ENCODE measurements around the gene TEX28.
A peak's percentile ranks its signal among the peaks of the same experiment; 100 is the strongest.
"Not testable (repeated sequence)": the region's sequence is repeated elsewhere in the genome, so short reads cannot be mapped to it uniquely, and the experiment has no call there.

Gene TEX28

DNA sequence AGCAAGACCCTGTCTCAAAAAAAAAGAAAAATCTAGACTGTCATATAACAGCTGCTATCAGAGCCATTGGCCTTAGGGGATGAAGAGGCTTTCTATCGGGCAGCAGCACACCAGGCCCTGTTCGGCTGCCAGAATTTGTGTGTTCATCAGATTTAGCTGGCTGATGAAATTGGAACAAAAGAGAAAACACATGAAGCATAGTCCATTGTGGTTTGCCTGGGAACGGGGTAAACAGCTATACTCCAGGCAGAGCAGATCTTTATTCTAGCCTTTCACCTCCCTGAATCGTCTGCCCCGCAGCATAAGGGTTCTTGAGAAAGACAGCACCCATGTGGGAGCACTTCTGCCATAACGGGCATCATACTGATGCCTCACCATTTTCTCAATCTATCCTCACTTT, 12.3 kb upstream of the TEX28 start:
- no peak overlapping the region for H3K4me2 ChIP-seq
- H3K27me3 ChIP-seq = peaks cover 70 to 100% (median 98%) of the 10 kb centered on the region in 11 experiments
- no peaks in the 10 kb centered on the region for H3K36me3 ChIP-seq
- TF ChIP-seq Cebpa-rat (IDR thresholded peaks at IDR 0.05) = no peak
- no peak overlapping the region for H3K27ac ChIP-seq
- peaks cover 4 to 57% (median 13%) of the 10 kb centered on the region in 10 experiments; a peak in 12 of 20 replicates for H3K4me1 ChIP-seq
- H3K9ac ChIP-seq = no peak overlapping the region
- peaks cover 0 to 16% (median 0%) of the 10 kb centered on the region in 11 experiments; a peak in 6 of 22 replicates for H4K20me1 ChIP-seq
- peaks cover 0 to 5% (median 0%) of the 10 kb centered on the region in 11 experiments; a peak in 1 of 22 replicates for H3K9me3 ChIP-seq (replicated peaks in 1 of 11)
- H3K4me3 ChIP-seq = no peak overlapping the region

DNA sequence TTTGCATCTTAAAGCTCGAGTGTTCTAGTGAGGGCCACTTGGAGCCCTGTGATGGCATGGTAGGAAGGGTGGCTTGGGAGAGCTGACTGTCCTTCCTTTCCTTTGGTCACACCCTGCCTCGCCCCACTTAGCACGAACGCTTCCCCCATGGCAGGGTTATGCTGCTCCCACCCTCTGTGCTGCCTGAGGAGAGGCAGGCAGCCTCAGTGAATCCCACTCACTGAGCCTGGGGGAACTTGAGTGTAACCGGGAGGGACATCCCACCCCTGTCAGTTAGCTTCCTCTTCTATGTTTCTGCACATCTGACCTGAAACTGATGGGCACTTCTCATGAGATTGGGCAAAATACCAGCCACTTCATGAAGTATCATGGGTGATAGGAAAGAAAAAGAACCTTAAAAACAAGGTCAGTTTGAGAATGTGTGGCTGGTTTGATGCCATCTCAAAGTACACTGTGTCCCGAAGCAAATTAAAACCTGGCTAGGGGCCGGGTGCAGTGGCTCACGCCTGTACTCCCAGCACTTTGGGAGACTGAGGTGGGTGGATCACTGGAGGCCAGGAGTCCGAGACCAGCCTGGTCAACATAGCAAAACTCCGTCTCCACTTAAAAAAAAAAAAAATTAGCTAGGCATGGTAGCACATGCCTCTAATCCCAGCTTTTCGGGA, 10.7 kb upstream of the TEX28 start:
- no peak overlapping the region for H3K4me3 ChIP-seq
- peaks cover 70 to 99% (median 98%) of the 10 kb centered on the region in 11 experiments for H3K27me3 ChIP-seq
- H3K27ac ChIP-seq = no peak overlapping the region
- no peak overlapping the region for H3K9ac ChIP-seq
- peaks cover 0 to 10% (median 0%) of the 10 kb centered on the region in 11 experiments; a peak in 5 of 22 replicates for H4K20me1 ChIP-seq
- no peak for TF ChIP-seq Cebpa-rat (IDR thresholded peaks at IDR 0.05)
- peak overlapping the region in 7 of 11 experiments; percentile 0 to 57 (median 21); a peak in 12 of 22 replicates for H3K4me2 ChIP-seq
- peaks cover 0 to 11% (median 0%) of the 10 kb centered on the region in 11 experiments; a peak in 2 of 22 replicates for H3K9me3 ChIP-seq (replicated peaks in 1 of 11)
- H3K4me1 ChIP-seq = peaks cover 4 to 44% (median 13%) of the 10 kb centered on the region in 10 experiments; a peak in 12 of 20 replicates
- H3K36me3 ChIP-seq = no peaks in the 10 kb centered on the region

DNA sequence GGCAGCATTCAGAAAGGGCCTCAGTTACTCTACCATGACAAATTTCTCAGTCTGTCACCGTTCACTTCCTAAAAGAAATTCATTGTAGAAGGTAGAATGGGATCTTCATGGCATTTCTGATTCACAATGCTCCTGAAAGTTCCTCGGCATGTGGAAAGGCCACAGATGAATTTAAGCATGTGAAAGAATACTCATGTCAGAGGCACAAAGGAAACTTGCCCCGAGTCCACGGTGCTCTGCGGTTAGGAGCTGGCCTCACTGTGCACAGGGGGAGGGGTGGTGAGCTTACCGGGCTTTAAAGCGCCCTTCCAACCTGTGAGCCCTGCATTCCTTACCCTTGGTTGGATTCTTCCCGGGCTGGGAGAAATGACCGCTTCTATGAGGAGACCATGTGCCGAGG, 9.9 kb upstream of the TEX28 start:
- no peak overlapping the region for H3K9ac ChIP-seq
- peaks cover 0 to 6% (median 0%) of the 10 kb centered on the region in 11 experiments; a peak in 4 of 22 replicates for H4K20me1 ChIP-seq
- H3K4me2 ChIP-seq = peak overlapping the region in 4 of 11 experiments; percentile 9 to 57 (median 29); a peak in 5 of 22 replicates
- H3K4me3 ChIP-seq = no peak overlapping the region
- TF ChIP-seq Cebpa-rat (IDR thresholded peaks at IDR 0.05) = no peak
- H3K27ac ChIP-seq = no peak overlapping the region
- peaks cover 4 to 39% (median 13%) of the 10 kb centered on the region in 10 experiments; a peak in 12 of 20 replicates for H3K4me1 ChIP-seq
- no peaks in the 10 kb centered on the region for H3K36me3 ChIP-seq
- H3K9me3 ChIP-seq (replicated peaks in 1 of 11) = peaks cover 0 to 19% (median 0%) of the 10 kb centered on the region in 11 experiments; a peak in 2 of 22 replicates
- peaks cover 73 to 99% (median 98%) of the 10 kb centered on the region in 11 experiments for H3K27me3 ChIP-seq

- Histone ChIP-seq H3K9ac (no peak overlapping the region), H3K4me3 (no peak overlapping the region), H3K36me3 (no peaks in the 10 kb centered on the region), H4K20me1 (peaks cover 0 to 6% (median 0%) of the 10 kb centered on the region in 11 experiments; a peak in 4 of 22 replicates), H3K27ac (no peak overlapping the region), H3K4me2 (no peak overlapping the region), H3K9me3 (replicated peaks in 1 of 11) (peaks cover 0 to 19% (median 0%) of the 10 kb centered on the region in 11 experiments; a peak in 2 of 22 replicates), H3K27me3 (peaks cover 77 to 99% (median 95%) of the 10 kb centered on the region in 11 experiments), H3K4me1 (peaks cover 4 to 27% (median 12%) of the 10 kb centered on the region in 10 experiments; a peak in 12 of 20 replicates)
- no peak for TF ChIP-seq Cebpa-rat (IDR thresholded peaks at IDR 0.05)
Measured at GRCh38 chrX:154303476-154303875, 8.6 kb upstream of the TEX28 start.

DNA sequence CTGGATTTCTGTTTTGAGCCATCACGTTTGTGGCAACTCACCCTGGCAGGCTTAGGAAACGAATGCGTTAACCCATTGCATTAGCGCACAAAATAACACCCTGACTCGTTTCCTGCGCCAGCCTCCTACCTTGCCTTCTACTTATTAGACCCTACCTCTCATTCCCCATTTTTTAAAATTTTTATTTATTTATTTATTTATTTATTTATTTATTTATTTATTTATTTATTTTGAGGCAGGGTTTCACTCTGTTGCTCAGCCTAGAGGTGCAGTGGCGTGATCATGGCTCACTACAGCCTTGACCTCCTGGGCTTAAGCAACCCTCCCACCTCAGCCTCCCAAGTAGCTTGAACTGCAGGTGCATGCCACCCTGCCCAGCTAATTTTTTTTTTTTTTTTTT, 8.1 kb upstream of the TEX28 start:
- not testable (repeated sequence) for H3K36me3 ChIP-seq, H3K4me3 ChIP-seq, H4K20me1 ChIP-seq, H3K27ac ChIP-seq, H3K9ac ChIP-seq, H3K4me2 ChIP-seq
- H3K4me1 ChIP-seq = peaks cover 4 to 22% (median 12%) of the 10 kb centered on the region in 10 experiments; a peak in 12 of 20 replicates
- peaks cover 0 to 19% (median 0%) of the 10 kb centered on the region in 11 experiments; a peak in 2 of 22 replicates for H3K9me3 ChIP-seq (replicated peaks in 1 of 11)
- peaks cover 82 to 99% (median 96%) of the 10 kb centered on the region in 11 experiments for H3K27me3 ChIP-seq

DNA sequence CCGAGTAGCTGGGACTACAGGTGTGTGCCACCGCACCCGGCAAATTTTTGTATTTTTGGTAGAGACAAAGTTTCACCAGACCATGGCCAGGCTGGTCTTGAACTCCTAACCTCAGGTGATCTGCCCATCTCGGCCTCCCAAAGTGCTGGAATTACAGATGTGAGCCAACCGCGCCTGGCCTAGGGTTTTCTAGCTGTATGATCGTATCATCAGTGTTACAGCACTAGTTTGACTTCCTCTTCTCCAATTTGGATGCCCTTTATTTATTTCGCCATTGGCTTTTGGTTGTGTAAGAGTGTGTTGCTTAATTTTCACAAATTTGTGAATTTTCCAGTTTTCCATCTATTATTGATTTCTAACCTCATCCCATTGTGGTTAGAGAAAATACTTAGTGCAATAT, 5.9 kb upstream of the TEX28 start:
- H3K4me3 ChIP-seq = no peak overlapping the region
- H3K27me3 ChIP-seq = peaks cover 80 to 97% (median 85%) of the 10 kb centered on the region in 11 experiments
- 0 out of 22 replicates have a peak overlapping the region, but pooled peaks of 1 of the 11 experiments have one; percentile 11 for H3K4me2 ChIP-seq
- peaks cover 4 to 37% (median 10%) of the 10 kb centered on the region in 11 experiments for H3K9me3 ChIP-seq (replicated peaks in 1 of 11)
- no peaks in the 10 kb centered on the region for H3K36me3 ChIP-seq
- 0 out of 22 replicates have a peak, but pooled peaks of 1 of the 11 experiments have one; percentile 40 for TF ChIP-seq Cebpa-rat (IDR thresholded peaks at IDR 0.05)
- H4K20me1 ChIP-seq = peaks cover 0 to 3% (median 0%) of the 10 kb centered on the region in 11 experiments; a peak in 3 of 22 replicates
- H3K9ac ChIP-seq = no peak overlapping the region
- peak overlapping the region in 1 of 11 experiments; percentile 29; a peak in 1 of 22 replicates for H3K27ac ChIP-seq
- H3K4me1 ChIP-seq = peaks cover 4 to 18% (median 9%) of the 10 kb centered on the region in 10 experiments; a peak in 12 of 20 replicates

- Histone ChIP-seq H4K20me1 (no peaks in the 10 kb centered on the region), H3K27ac (no peak overlapping the region), H3K4me2 (no peak overlapping the region), H3K9ac (no peak overlapping the region), H3K9me3 (replicated peaks in 1 of 11) (peaks cover 10 to 54% (median 21%) of the 10 kb centered on the region in 11 experiments), H3K4me3 (no peak overlapping the region), H3K36me3 (no peaks in the 10 kb centered on the region), H3K4me1 (peaks cover 0 to 6% (median 0%) of the 10 kb centered on the region in 10 experiments; a peak in 2 of 20 replicates), H3K27me3 (peaks cover 55 to 73% (median 62%) of the 10 kb centered on the region in 11 experiments)
- TF ChIP-seq Cebpa-rat (IDR thresholded peaks at IDR 0.05) = no peak
Measured at GRCh38 chrX:154298312-154298711, 3.4 kb upstream of the TEX28 start.

DNA sequence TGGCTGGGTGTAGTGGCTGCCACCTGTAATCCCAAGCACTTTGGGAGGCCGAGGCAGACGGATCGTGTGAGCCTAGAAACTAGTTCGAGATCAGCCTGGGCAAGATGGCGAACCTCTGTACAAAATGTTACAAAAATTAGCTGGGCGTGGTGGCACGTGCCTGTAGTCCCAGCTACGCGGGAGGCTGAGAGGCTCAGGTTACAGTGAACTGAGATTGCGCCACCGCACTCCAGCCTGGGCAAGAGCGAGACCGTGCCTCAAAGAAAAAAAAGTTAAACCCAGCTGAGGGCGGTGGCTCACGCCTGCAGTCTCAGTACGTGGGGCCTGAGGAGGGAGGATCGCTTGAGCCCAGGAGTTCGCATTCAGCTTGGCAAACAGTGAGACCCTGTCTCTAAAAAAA, 1.8 kb upstream of the TEX28 start:
- H3K9me3 ChIP-seq (replicated peaks in 1 of 11) = peaks cover 10 to 53% (median 21%) of the 10 kb centered on the region in 11 experiments
- peaks cover 43 to 58% (median 48%) of the 10 kb centered on the region in 11 experiments for H3K27me3 ChIP-seq
- no peak for TF ChIP-seq Cebpa-rat (IDR thresholded peaks at IDR 0.05)
- no peaks in the 10 kb centered on the region for H3K36me3 ChIP-seq
- H3K9ac ChIP-seq = no peak overlapping the region
- no peak overlapping the region for H3K4me3 ChIP-seq
- H3K4me1 ChIP-seq = peaks cover 0 to 6% (median 0%) of the 10 kb centered on the region in 10 experiments; a peak in 2 of 20 replicates
- H3K27ac ChIP-seq = no peak overlapping the region
- H3K4me2 ChIP-seq = no peak overlapping the region
- H4K20me1 ChIP-seq = no peaks in the 10 kb centered on the region

- H3K27ac ChIP-seq = no peak within 1 kb of the TSS
- H3K4me1 ChIP-seq = peaks cover 0 to 5% (median 0%) of the 10 kb centered on the region in 10 experiments; a peak in 2 of 20 replicates
Measured at GRCh38 chrX:154295664-154296310, 863 bp upstream of the TEX28 start, which contains the start of gene TKTL1. Gene TKTL1 (plus strand): TSS chrX:154295795. CDS start chrX:154295860, 65 bp downstream.

GRCh38 chrX:154286406-154286805, 8.5 kb downstream of the TEX28 start:
- not testable (repeated sequence) for H3K27me3 ChIP-seq; H3K9ac ChIP-seq; H3K4me2 ChIP-seq; H3K9me3 ChIP-seq (replicated peaks in 1 of 11); H4K20me1 ChIP-seq; H3K27ac ChIP-seq; H3K4me1 ChIP-seq; H3K36me3 ChIP-seq; H3K4me3 ChIP-seq

More at GRCh38 chrX:154295664-154296310, 863 bp upstream of the TEX28 start, which contains the start of gene TKTL1:
- Histone ChIP-seq H3K36me3 (no peaks in the 10 kb centered on the region), H3K4me2 (no peak within 1 kb of the TSS), H3K27me3 (peaks cover 34 to 49% (median 38%) of the 10 kb centered on the region in 11 experiments), H4K20me1 (no peaks in the 10 kb centered on the region), H3K4me3 (no peak within 1 kb of the TSS), H3K9me3 (replicated peaks in 1 of 11) (peaks cover 10 to 44% (median 21%) of the 10 kb centered on the region in 11 experiments), H3K9ac (no peak within 1 kb of the TSS)
- TF ChIP-seq Cebpa-rat (IDR thresholded peaks at IDR 0.05) = no peak

- H4K20me1 ChIP-seq; H3K9me3 ChIP-seq (replicated peaks in 1 of 11); H3K4me3 ChIP-seq; H3K9ac ChIP-seq; H3K4me1 ChIP-seq; H3K36me3 ChIP-seq; H3K4me2 ChIP-seq; H3K27me3 ChIP-seq; H3K27ac ChIP-seq: not testable (repeated sequence)
Measured at GRCh38 chrX:154284489-154285338, 10.2 kb downstream of the TEX28 start.

Data from BLaER1 treated with 17β-estradiol and CSF1 and Interleukin-3, amounts not matched to agents 10 nM and 100 nM (cell line).